ENCODE results near the gene TCEANC2. TPM values are rescaled to one million over a fixed set of nuclear protein-coding genes. Genes with fewer than 3 reads are reported as not detected.

Gene TCEANC2
- polyA plus RNA-seq, 1 donor from 2014 or later = 4.4 TPM

DNA sequence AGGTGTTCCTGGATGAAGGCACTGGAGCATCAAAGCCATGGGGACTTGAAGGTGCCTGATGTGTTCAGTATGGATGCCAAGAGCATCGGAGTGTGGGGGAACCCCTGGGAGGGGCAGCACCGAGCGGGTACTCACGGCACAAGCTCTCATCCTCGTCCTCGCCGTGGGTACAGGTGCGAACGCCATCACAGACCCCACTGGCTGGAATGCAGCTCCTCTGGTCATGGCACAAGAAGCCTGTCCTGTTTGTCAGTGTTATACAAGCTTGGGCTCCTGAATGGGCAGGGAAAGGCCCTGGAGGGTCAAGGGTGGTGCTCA, 41.4 kb upstream of the TCEANC2 start:
- Histone ChIP-seq H3K9me2 (ENCODE audit: insufficient read depth, low read length) (no peaks in the 10 kb centered on the region), H3K27ac (ENCODE audit: low read length) (no peak overlapping the region), H3K36me3 (ENCODE audit: insufficient read depth, low read length) (no peaks in the 10 kb centered on the region), H3K79me2 (replicated peaks; ENCODE audit: insufficient read depth, low read length) (no peaks in the 10 kb centered on the region), H3K4me3 (ENCODE audit: low read length) (no peak overlapping the region), H3K9ac (ENCODE audit: low read length) (no peak overlapping the region), H2AFZ (ENCODE audit: low read depth, low read length) (no peak overlapping the region), H3K27me3 (ENCODE audit: insufficient read depth, low read depth, low read length) (no peaks in the 10 kb centered on the region), H3F3A (ENCODE audit: insufficient read depth, low read length, poor library complexity, severe bottlenecking) (no peaks in the 10 kb centered on the region), H3K9me3 (ENCODE audit: low read length) (no peaks in the 10 kb centered on the region), H3K4me2 (ENCODE audit: low read length) (no peak overlapping the region), H4K20me1 (ENCODE audit: insufficient read depth) (no peaks in the 10 kb centered on the region)
- TF ChIP-seq EZH2 (IDR thresholded peaks at IDR 0.05; ENCODE audit: borderline replicate concordance, insufficient read depth, low read length, poor library complexity, severe bottlenecking) (no peak), MXI1 (conservative IDR thresholded peaks at IDR 0.05; ENCODE audit: poor library complexity, severe bottlenecking) (no peak), RAD21 (conservative IDR thresholded peaks at IDR 0.05) (no peak), POLR2AphosphoS5 (IDR thresholded peaks at IDR 0.05) (no peak)
- TF ChIP-seq, protein P1, sequence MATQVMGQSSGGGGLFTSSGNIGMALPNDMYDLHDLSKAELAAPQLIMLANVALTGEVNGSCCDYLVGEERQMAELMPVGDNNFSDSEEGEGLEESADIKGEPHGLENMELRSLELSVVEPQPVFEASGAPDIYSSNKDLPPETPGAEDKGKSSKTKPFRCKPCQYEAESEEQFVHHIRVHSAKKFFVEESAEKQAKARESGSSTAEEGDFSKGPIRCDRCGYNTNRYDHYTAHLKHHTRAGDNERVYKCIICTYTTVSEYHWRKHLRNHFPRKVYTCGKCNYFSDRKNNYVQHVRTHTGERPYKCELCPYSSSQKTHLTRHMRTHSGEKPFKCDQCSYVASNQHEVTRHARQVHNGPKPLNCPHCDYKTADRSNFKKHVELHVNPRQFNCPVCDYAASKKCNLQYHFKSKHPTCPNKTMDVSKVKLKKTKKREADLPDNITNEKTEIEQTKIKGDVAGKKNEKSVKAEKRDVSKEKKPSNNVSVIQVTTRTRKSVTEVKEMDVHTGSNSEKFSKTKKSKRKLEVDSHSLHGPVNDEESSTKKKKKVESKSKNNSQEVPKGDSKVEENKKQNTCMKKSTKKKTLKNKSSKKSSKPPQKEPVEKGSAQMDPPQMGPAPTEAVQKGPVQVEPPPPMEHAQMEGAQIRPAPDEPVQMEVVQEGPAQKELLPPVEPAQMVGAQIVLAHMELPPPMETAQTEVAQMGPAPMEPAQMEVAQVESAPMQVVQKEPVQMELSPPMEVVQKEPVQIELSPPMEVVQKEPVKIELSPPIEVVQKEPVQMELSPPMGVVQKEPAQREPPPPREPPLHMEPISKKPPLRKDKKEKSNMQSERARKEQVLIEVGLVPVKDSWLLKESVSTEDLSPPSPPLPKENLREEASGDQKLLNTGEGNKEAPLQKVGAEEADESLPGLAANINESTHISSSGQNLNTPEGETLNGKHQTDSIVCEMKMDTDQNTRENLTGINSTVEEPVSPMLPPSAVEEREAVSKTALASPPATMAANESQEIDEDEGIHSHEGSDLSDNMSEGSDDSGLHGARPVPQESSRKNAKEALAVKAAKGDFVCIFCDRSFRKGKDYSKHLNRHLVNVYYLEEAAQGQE (IDR thresholded peaks at IDR 0.05; ENCODE audit: borderline replicate concordance) = no peak
- TF ChIP-seq, protein P2, sequence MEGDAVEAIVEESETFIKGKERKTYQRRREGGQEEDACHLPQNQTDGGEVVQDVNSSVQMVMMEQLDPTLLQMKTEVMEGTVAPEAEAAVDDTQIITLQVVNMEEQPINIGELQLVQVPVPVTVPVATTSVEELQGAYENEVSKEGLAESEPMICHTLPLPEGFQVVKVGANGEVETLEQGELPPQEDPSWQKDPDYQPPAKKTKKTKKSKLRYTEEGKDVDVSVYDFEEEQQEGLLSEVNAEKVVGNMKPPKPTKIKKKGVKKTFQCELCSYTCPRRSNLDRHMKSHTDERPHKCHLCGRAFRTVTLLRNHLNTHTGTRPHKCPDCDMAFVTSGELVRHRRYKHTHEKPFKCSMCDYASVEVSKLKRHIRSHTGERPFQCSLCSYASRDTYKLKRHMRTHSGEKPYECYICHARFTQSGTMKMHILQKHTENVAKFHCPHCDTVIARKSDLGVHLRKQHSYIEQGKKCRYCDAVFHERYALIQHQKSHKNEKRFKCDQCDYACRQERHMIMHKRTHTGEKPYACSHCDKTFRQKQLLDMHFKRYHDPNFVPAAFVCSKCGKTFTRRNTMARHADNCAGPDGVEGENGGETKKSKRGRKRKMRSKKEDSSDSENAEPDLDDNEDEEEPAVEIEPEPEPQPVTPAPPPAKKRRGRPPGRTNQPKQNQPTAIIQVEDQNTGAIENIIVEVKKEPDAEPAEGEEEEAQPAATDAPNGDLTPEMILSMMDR (IDR thresholded peaks at IDR 0.05; ENCODE audit: poor library complexity, severe bottlenecking) = no peak

DNA sequence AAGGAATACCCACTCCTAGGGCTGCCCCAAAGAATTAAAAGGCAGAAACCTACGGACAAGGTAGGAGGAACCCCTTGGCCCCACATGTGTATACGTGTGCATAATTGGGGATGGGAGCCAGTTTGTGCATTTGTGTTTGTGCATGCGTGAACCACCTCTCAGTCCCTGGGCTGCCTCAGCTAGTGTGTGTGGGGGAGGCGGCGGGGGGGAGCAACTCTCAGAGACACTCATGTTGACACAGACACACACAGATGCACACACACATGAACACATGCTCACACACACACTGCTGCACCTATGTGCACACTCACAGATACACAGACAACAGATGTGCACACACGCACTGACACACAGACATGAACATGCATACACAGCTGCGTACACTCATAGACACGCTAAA, 40.5 kb upstream of the TCEANC2 start:
- TF ChIP-seq RAD21 (conservative IDR thresholded peaks at IDR 0.05) = no peak
- TF ChIP-seq EZH2 (IDR thresholded peaks at IDR 0.05; ENCODE audit: borderline replicate concordance, insufficient read depth, low read length, poor library complexity, severe bottlenecking) = no peak
- TF ChIP-seq SMC3 (conservative IDR thresholded peaks at IDR 0.05; ENCODE audit: poor library complexity) = no peak
- no peak for TF ChIP-seq POLR2AphosphoS5 (IDR thresholded peaks at IDR 0.05)
- TF ChIP-seq TAF1 (IDR thresholded peaks at IDR 0.05; ENCODE audit: low read depth) = no peak
- no peak for TF ChIP-seq EP300 (conservative IDR thresholded peaks at IDR 0.05; ENCODE audit: poor library complexity, severe bottlenecking)
- TF ChIP-seq, protein P2 (IDR thresholded peaks at IDR 0.05; ENCODE audit: poor library complexity, severe bottlenecking) = no peak
- TF ChIP-seq, protein P1 (IDR thresholded peaks at IDR 0.05; ENCODE audit: borderline replicate concordance) = no peak
- TF ChIP-seq MXI1 (conservative IDR thresholded peaks at IDR 0.05; ENCODE audit: poor library complexity, severe bottlenecking) = no peak
- Histone ChIP-seq H3F3A (ENCODE audit: insufficient read depth, low read length, poor library complexity, severe bottlenecking) (no peaks in the 10 kb centered on the region), H3K9me2 (ENCODE audit: insufficient read depth, low read length) (no peaks in the 10 kb centered on the region), H3K27me3 (ENCODE audit: insufficient read depth, low read depth, low read length) (no peaks in the 10 kb centered on the region), H4K20me1 (ENCODE audit: insufficient read depth) (no peaks in the 10 kb centered on the region), H2AFZ (ENCODE audit: low read depth, low read length) (no peak overlapping the region), H3K36me3 (ENCODE audit: insufficient read depth, low read length) (no peaks in the 10 kb centered on the region), H3K4me2 (ENCODE audit: low read length) (no peak overlapping the region), H3K9me3 (ENCODE audit: low read length) (no peaks in the 10 kb centered on the region), H3K4me3 (ENCODE audit: low read length) (no peak overlapping the region), H3K9ac (ENCODE audit: low read length) (no peak overlapping the region), H3K79me2 (replicated peaks; ENCODE audit: insufficient read depth, low read length) (no peaks in the 10 kb centered on the region), H3K27ac (ENCODE audit: low read length) (no peak overlapping the region)
